Stimulated activated CD8-positive, alpha-beta memory T cell treated with anti-CD3 and anti-CD28 coated beads, Interleukin-4, amount 100 ng/mL, for 4 hours (primary cell): Measurements from ENCODE around the gene ZXDC.

ENCODE experiments used
- DNase-seq, 2 donors: peaks; one replicate each; pipeline ENCODE4 v3.0.0-alpha.2; 2020; ENCODE audit warnings: low read depth in 2 of 2, low spot score in 1 of 2

ZXDC gene

GRCh38 chr3:126436826-126437717, 38.6 kb downstream of the ZXDC start:
- no peak for DNase-seq

- no peak for DNase-seq
Measured at GRCh38 chr3:126435456-126436315, 40.0 kb downstream of the ZXDC start.

GRCh38 chr3:126434931-126435411, 40.7 kb downstream of the ZXDC start:
- no peak for DNase-seq

- DNase-seq = no peak
Measured at GRCh38 chr3:126434264-126434590, 41.5 kb downstream of the ZXDC start.

GRCh38 chr3:126433496-126434263, 42.0 kb downstream of the ZXDC start:
- no peak for DNase-seq

- no peak for DNase-seq
Measured at GRCh38 chr3:126433105-126433430, 42.6 kb downstream of the ZXDC start.

GRCh38 chr3:126432361-126433104, 43.2 kb downstream of the ZXDC start:
- DNase-seq = no peak

GRCh38 chr3:126431103-126431534, 44.6 kb downstream of the ZXDC start:
- DNase-seq = no peak

- no peak for DNase-seq
Measured at GRCh38 chr3:126424751-126425150, 50.9 kb downstream of the ZXDC start.

- DNase-seq = no peak
Measured at GRCh38 chr3:126424039-126424717, 51.5 kb downstream of the ZXDC start.

- DNase-seq = no peak
Measured at GRCh38 chr3:126423191-126424038, 52.3 kb downstream of the ZXDC start.

- DNase-seq = no peak
Measured at GRCh38 chr3:126422571-126423091, 53.1 kb downstream of the ZXDC start.

- no peak for DNase-seq
Measured at GRCh38 chr3:126422121-126422520, 53.6 kb downstream of the ZXDC start.

- no peak for DNase-seq
Measured at GRCh38 chr3:126421573-126422119, 54.0 kb downstream of the ZXDC start.

- no peak for DNase-seq
Measured at GRCh38 chr3:126419886-126420786, 55.6 kb downstream of the ZXDC start.

- DNase-seq = no peak
Measured at GRCh38 chr3:126419151-126419703, 56.5 kb downstream of the ZXDC start.

- no peak for DNase-seq
Measured at GRCh38 chr3:126418661-126419131, 57.0 kb downstream of the ZXDC start.
